RWPE2 (cell line): ENCODE data around the gene DDX59.

Experiments
- ATAC-seq: fragments of 200-7000 bp; cut with Tn5 transposase; 3 replicates; pipeline ENCODE4 v1.9.1; 2021; ENCODE audit warnings: low read depth
- DNase-seq: peaks from one replicate; pipeline ENCODE4 v3.0.0-alpha.2; 2020; ENCODE audit warnings: low spot score
- H3K27ac ChIP-seq: fragments of 450-650 bp; 2 replicates; pipeline ENCODE4 v1.5.1; 2017; ENCODE audit warnings: mild to moderate bottlenecking; ENCODE audit not compliant: poor library complexity, severe bottlenecking
- H3K27me3 ChIP-seq: fragments of 250-450 bp; sonication (Bioruptor Pico); 2 replicates; pipeline ENCODE4 v1.5.1; 2021; ENCODE audit warnings: mild to moderate bottlenecking, moderate library complexity; ENCODE audit not compliant: insufficient read depth, poor library complexity, severe bottlenecking
- H3K36me3 ChIP-seq: fragments of 250-450 bp; sonication (Bioruptor Pico); 2 replicates; pipeline ENCODE4 v1.5.1; 2020; ENCODE audit warnings: low read depth, mild to moderate bottlenecking, moderate library complexity
- H3K4me1 ChIP-seq: fragments of 250-450 bp; sonication (Bioruptor Pico); 2 replicates; pipeline ENCODE4 v1.5.1; 2021; ENCODE audit warnings: mild to moderate bottlenecking, moderate library complexity; ENCODE audit not compliant: insufficient read depth, poor library complexity, severe bottlenecking
- H3K4me3 ChIP-seq: fragments of 250-450 bp; sonication (Bioruptor Pico); 2 replicates; pipeline ENCODE4 v1.5.1; 2021; ENCODE audit warnings: mild to moderate bottlenecking, moderate library complexity; ENCODE audit not compliant: severe bottlenecking
- H3K9me3 ChIP-seq: fragments of 250-450 bp; sonication (Bioruptor Pico); 2 replicates; pipeline ENCODE4 v1.5.1; 2021; ENCODE audit warnings: mild to moderate bottlenecking, moderate library complexity; ENCODE audit not compliant: severe bottlenecking
- CTCF ChIP-seq: fragments of 450-650 bp; IDR thresholded peaks from one replicate; pipeline ENCODE4 v1.5.1; 2017; ENCODE audit warnings: mild to moderate bottlenecking, moderate library complexity; ENCODE audit not compliant: poor library complexity, severe bottlenecking

Gene DDX59

GRCh38 chr1:200694738-200695137 lies 25.0 kb upstream of the DDX59 start:
- H3K27me3 ChIP-seq, result no peaks in the 10 kb centered on the region
- H3K4me3 ChIP-seq, result no peak overlapping the region
- ATAC-seq (no peak), DNase-seq (no peak)
- no peaks in the 10 kb centered on the region for H3K9me3 ChIP-seq
- H3K4me1 ChIP-seq, result no peaks in the 10 kb centered on the region
- no peaks in the 10 kb centered on the region for H3K36me3 ChIP-seq
- H3K27ac ChIP-seq, result no peak overlapping the region
- TF ChIP-seq CTCF, result no peak

- ATAC-seq (no peak), DNase-seq (no peak)
- Histone ChIP-seq H3K4me3 (no peak overlapping the region), H3K36me3 (no peaks in the 10 kb centered on the region), H3K4me1 (no peaks in the 10 kb centered on the region), H3K9me3 (no peaks in the 10 kb centered on the region), H3K27me3 (no peaks in the 10 kb centered on the region), H3K27ac (no peak overlapping the region)
- TF ChIP-seq CTCF, result no peak
Measured at GRCh38 chr1:200693327-200693726, 23.6 kb upstream of the DDX59 start.

GRCh38 chr1:200692316-200692715 lies 22.6 kb upstream of the DDX59 start:
- Histone ChIP-seq H3K9me3 (no peaks in the 10 kb centered on the region), H3K4me3 (no peak overlapping the region), H3K27ac (no peak overlapping the region), H3K27me3 (no peaks in the 10 kb centered on the region), H3K36me3 (no peaks in the 10 kb centered on the region), H3K4me1 (no peaks in the 10 kb centered on the region)
- TF ChIP-seq CTCF, result no peak
- ATAC-seq (no peak), DNase-seq (no peak)

GRCh38 chr1:200686620-200687019 lies 16.9 kb upstream of the DDX59 start:
- no peaks in the 10 kb centered on the region for H3K27me3 ChIP-seq
- no peaks in the 10 kb centered on the region for H3K36me3 ChIP-seq
- no peak overlapping the region for H3K27ac ChIP-seq
- peaks cover 17% of the 10 kb centered on the region for H3K4me1 ChIP-seq
- ATAC-seq (no peak), DNase-seq (no peak)
- no peaks in the 10 kb centered on the region for H3K9me3 ChIP-seq
- no peak overlapping the region for H3K4me3 ChIP-seq
- no peak for TF ChIP-seq CTCF

- no peak for TF ChIP-seq CTCF
- ATAC-seq, result peak; percentile 98
- DNase-seq, result no peak
- Histone ChIP-seq H3K4me3 (no peak overlapping the region), H3K27ac (peak overlapping the region; percentile 59), H3K4me1 (peaks cover 17% of the 10 kb centered on the region), H3K36me3 (no peaks in the 10 kb centered on the region), H3K9me3 (no peaks in the 10 kb centered on the region), H3K27me3 (no peaks in the 10 kb centered on the region)
Measured at GRCh38 chr1:200684015-200684414, 14.3 kb upstream of the DDX59 start.
